NT2/D1 (cell line): ENCODE results near the gene TNRC6C.

Experiments used
- SUZ12 ChIP-seq: IDR thresholded peaks from 2 replicates; pipeline ENCODE4 v1.6.1; 2011; ENCODE audit not compliant: insufficient read length, insufficient read depth; ENCODE audit errors: extremely low read depth
- YY1 ChIP-seq: IDR thresholded peaks from 2 replicates; pipeline ENCODE4 v1.6.1; 2011; ENCODE audit not compliant: insufficient read length, insufficient read depth

GRCh38 chr17:78111727-78112517, 153.4 kb downstream of the TNRC6C start:
- TF ChIP-seq SUZ12, result no peak
- no peak for TF ChIP-seq YY1
